NCI-H2227 treated with DMSO at 0.1 percent for 48 hours (cell line): ENCODE data around the gene BCKDHB.
"Not testable (repeated sequence)": the region's sequence is repeated elsewhere in the genome, so short reads cannot be mapped to it uniquely, and the experiment has no call there.

Source experiments
- DNase-seq: peaks from one replicate; lab custom pipeline; 2025; lab: John Stamatoyannopoulos, UW

The BCKDHB gene

GRCh38 chr6:80263585-80263984, 157.1 kb downstream of the BCKDHB start:
- no peak for DNase-seq

- no peak for DNase-seq
Observed at GRCh38 chr6:80268865-80269730, 162.6 kb downstream of the BCKDHB start.

GRCh38 chr6:80271074-80271473, 164.6 kb downstream of the BCKDHB start:
- DNase-seq: no peak

GRCh38 chr6:80272988-80273387, 166.5 kb downstream of the BCKDHB start:
- no peak for DNase-seq

- no peak for DNase-seq
Observed at GRCh38 chr6:80276861-80277260, 170.4 kb downstream of the BCKDHB start.

- DNase-seq: no peak
Observed at GRCh38 chr6:80277501-80277900, 171.0 kb downstream of the BCKDHB start.

- DNase-seq: no peak
Observed at GRCh38 chr6:80280262-80281010, 174.0 kb downstream of the BCKDHB start.

- DNase-seq: no peak
Observed at GRCh38 chr6:80282913-80283554, 176.6 kb downstream of the BCKDHB start.

GRCh38 chr6:80287112-80287511, 180.6 kb downstream of the BCKDHB start:
- no peak for DNase-seq

GRCh38 chr6:80287607-80288006, 181.1 kb downstream of the BCKDHB start:
- no peak for DNase-seq

- no peak for DNase-seq
Observed at GRCh38 chr6:80289727-80290126, 183.3 kb downstream of the BCKDHB start.

GRCh38 chr6:80294531-80294930, 188.1 kb downstream of the BCKDHB start:
- DNase-seq: not testable (repeated sequence)

GRCh38 chr6:80302716-80303115, 196.2 kb downstream of the BCKDHB start:
- DNase-seq: no peak

GRCh38 chr6:80304014-80304413, 197.5 kb downstream of the BCKDHB start:
- DNase-seq: no peak

GRCh38 chr6:80314531-80314930, 208.1 kb downstream of the BCKDHB start:
- no peak for DNase-seq

GRCh38 chr6:80316686-80317231, 210.3 kb downstream of the BCKDHB start:
- DNase-seq: no peak

- DNase-seq: no peak
Observed at GRCh38 chr6:80319196-80319595, 212.7 kb downstream of the BCKDHB start.

- no peak for DNase-seq
Observed at GRCh38 chr6:80321011-80321410, 214.5 kb downstream of the BCKDHB start.

- no peak for DNase-seq
Observed at GRCh38 chr6:80325742-80326141, 219.3 kb downstream of the BCKDHB start.

- DNase-seq: no peak
Observed at GRCh38 chr6:80328652-80329051, 222.2 kb downstream of the BCKDHB start.

- DNase-seq: no peak
Observed at GRCh38 chr6:80329496-80329895, 223.0 kb downstream of the BCKDHB start.

- DNase-seq: no peak
Observed at GRCh38 chr6:80330961-80331360, 224.5 kb downstream of the BCKDHB start.
